Stimulated activated CD4-positive, alpha-beta T cell treated with anti-CD3 and anti-CD28 coated beads, TNF-alpha, amount 100 ng/mL, for 24 hours (primary cell): ENCODE measurements around the gene MYPN.
"Not testable (repeated sequence)": the region's sequence is repeated elsewhere in the genome, so short reads cannot be mapped to it uniquely, and the experiment has no call there.

Source experiments
- DNase-seq, 3 experiments: peaks; one replicate each; pipeline ENCODE4 v3.0.0-alpha.2; 2020; ENCODE audit warnings: low read depth in 3 of 3

MYPN gene

DNA sequence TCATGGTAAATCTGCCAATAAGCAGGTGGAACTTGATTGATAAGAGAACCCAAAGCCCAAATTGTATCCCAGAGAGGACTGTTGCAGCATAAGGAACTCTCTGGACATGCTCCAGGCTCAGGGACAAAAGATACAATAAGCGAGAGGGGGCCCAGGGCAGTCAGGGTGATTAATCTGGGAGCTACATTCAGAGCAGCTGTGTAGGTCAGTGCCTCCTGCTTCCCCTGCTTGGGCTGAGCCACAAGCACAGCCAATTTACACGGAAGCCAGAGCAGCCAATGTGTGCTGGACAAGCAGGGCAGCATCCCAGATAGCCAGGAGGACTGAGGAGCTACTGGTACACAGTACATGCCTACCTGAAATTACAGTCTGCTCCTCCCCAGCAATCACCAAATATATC, 24.2 kb downstream of the MYPN start:
- no peak for DNase-seq

DNA sequence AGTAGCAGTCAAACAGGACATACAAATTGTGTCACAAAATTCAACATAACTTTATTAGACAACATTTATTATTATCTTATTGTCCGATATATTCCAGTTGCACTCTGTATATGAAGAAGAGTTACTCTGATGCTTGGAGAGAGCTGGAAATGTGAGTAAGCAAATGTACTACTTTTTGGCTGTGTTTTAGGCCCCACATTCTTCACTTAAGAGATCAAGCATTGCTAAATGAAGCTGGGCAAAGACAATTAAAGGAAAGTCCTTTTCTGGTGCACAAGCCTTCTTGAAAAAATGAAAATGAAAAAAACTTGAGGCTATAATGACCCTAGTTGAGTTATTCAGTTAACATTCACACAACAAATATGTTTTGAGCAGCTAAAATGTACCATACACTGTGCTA, 26.1 kb downstream of the MYPN start:
- DNase-seq = no peak

DNA sequence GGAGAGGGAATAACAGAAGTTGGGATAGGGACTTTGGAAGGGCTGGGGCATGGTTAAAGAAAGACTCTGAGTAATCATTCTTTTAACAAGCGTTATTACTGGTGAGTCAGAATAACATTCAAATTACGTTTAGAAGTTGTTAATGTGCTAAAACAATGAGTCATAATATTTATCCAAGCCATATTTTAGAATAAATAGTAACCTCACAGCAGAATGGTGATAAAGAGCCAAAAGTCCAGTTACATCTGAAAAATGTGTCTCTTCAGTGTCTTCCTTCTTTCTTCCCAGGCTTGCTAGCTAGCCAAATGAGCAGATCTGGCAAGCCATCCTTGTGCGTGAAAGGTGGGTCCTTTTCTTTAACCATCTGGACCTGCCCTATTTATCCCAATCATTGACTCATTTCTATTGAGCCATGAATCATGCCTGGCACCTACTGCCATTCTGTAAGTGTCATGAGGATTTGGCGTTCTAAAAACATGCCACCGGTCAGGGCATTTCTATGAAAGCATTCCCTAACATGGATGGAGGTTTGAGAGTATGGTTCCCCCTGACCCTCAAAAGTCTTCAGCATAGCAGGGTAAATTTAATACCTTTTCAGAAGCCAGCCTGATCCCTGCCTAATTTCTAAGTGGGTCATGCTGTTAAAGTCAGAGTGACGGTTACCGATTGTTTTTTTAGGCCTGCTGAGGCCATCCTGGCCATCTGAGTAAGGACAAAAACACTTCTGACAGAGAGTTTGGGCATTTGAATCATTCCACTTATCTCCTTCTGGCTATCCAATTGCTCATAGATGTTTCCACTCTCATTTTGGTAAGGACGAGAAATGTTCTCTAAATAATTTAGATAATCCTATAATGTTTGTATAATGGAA, 26.9 kb downstream of the MYPN start:
- no peak for DNase-seq

- DNase-seq = no peak
These were observed 27.9 kb downstream of the MYPN start for GRCh38 chr10:68137171-68137570.

DNA sequence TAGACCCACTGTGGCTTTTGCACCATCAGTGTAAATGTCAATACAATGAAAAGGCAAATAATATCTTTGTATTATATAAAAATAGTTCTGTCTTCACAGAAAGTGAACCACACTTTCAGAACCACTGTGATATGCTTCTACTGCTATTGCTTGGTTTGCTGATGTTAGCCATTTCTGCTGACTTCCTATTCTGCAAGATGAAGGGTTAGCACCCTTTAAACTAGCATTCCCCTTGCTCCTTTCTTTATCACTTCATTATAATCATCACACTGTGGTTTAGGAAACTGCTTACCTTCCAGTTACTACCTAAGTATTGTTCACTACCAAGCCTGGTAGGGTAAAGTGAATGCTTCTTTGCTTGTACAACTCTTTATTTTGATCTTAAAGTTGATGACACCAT, 29.2 kb downstream of the MYPN start:
- DNase-seq = no peak

DNA sequence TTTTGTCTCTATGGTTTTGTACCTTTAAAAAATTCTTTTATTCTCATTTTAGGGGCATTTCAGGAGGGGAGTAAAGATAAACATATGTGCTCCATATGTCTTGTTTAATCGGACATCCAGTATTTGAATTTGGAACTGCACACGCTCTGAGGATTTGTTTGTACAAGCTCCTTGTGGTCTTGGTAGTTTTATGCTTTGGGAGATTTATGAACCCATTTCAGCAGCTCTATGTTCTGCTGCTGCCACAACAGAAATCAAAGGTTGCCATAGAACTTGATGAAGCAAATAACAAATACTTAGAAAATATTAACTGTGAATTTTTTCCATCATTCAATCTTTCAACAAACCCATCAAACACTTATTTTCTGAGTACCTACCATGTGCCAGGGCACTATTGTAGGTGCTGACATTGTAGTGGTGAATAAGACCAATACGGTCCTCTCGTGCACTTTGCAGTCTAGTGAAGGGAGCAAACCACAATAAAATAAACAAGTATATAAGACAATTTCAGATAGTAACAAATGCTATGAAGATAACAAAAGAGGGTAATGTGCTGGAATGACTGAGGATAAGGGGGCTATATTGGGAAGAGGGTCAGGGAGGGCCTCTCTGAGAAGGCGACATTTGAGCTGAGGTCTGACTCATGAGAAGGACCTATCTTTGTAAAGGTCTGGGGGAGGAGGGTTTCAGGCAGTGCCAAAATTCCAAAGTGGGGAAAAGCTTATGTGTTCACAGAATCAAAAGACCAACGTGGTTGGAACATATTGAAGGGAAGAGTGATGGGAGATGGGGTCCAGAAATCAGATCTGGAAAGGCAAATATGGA, 30.4 kb downstream of the MYPN start:
- DNase-seq = no peak

- no peak for DNase-seq
These were observed 33.5 kb downstream of the MYPN start for GRCh38 chr10:68142761-68143160.

- no peak for DNase-seq
These were observed 35.4 kb downstream of the MYPN start for GRCh38 chr10:68144709-68145108.

DNA sequence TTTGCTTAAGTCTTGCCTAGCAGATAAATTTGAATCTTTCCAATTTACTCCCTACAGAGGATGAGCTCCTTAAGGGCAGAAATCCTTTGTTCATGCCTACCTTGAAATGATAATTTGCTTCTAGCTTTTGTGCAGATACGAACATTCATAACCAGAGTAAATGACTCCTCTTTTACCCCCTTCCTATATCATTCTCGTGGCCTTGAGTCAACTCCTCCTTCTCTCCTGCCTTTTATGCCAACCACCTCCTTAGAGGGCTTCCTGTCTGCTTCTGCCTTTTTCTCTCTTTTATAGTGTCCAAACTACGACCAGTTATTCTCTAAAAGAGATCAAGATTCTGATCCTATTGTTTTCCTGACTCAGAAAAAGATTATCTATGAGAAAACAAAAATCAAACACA, 36.4 kb downstream of the MYPN start:
- no peak for DNase-seq

DNA sequence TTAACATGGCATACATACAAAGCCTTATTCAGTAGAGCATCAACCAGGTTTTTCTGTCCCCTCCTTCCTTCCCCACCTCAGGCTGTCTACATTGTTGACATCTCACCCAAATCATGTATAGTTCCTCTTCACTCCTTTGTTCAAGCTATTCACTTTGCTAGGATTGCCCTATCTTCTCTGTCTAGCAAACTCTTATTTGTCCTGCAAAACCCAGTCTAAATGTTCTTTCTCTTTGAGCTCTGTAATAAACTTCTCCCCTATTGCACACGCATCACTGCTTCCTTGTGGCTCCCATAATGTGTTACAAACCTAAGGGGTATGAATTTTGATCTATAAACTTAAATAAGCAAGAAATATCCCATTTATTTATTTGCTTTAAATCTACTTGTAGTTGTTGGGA, 36.8 kb downstream of the MYPN start:
- no peak for DNase-seq

- DNase-seq = no peak
These were observed 42.2 kb downstream of the MYPN start for GRCh38 chr10:68151453-68151852.

- DNase-seq = no peak
These were observed 44.4 kb downstream of the MYPN start for GRCh38 chr10:68153473-68154210.

- no peak for DNase-seq
These were observed 44.9 kb downstream of the MYPN start for GRCh38 chr10:68154211-68154497.

GRCh38 chr10:68155615-68156210, 46.4 kb downstream of the MYPN start:
- no peak for DNase-seq

DNA sequence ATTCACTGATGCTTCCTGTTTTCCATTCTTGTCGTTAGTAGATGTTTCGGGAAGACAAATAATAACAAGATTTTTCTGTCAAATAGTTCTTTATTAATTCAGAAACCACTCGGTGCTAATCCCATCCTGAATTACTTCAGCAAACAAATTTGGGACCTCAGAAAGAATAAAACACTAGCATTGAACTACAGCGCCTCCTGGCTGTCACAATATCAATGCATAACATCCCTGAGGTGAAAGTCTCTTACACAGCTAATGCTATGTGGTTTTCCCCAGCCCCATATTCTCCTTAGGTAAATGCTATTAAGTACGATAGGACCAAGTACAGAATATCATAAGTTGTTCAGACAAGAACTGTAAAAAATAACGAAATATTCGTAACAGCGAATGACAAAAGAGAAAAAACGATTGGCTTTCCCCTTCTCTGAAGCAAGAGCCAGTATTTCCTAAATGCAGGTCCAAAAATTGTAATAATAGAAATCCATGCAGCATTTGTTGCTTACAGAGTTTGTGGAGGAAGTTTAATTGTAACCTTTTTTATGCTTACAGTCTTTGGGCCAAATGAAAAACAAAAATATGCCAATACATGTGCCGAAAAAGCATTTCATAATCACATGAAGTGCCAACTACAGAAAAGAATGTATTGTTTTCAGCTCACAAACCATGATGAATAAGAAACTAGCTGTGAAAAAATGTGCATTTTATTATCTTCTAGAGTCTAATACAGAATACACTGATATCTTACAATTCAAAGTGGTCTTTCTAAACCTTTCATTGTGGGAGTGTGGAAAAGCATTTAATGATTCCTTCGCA, 47.3 kb downstream of the MYPN start:
- DNase-seq = peak; percentile 25 to 36 (median 33)

- DNase-seq = not testable (repeated sequence)
These were observed 48.2 kb downstream of the MYPN start for GRCh38 chr10:68157522-68157921.

GRCh38 chr10:68158031-68158430, 48.7 kb downstream of the MYPN start:
- DNase-seq = no peak

- no peak for DNase-seq
These were observed 54.4 kb downstream of the MYPN start for GRCh38 chr10:68163735-68164134.

DNA sequence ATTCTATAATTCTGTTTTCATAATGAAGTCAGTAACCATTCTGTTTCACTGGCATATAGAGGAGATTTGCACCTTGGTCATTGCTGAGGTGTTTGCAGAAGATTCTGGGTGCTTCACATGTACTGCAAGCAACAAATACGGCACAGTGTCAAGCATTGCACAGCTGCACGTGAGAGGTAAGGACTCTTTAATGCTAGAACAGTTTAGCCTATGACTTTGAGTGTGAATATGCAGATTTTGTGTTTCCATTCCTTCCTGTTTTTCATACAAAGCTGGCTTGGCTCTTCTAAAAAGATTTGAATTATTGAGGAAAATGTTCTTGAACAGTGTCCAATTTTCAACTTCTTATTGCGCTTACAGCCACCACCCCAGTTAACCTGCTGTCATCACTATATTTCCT, 56.4 kb downstream of the MYPN start:
- DNase-seq = no peak

DNA sequence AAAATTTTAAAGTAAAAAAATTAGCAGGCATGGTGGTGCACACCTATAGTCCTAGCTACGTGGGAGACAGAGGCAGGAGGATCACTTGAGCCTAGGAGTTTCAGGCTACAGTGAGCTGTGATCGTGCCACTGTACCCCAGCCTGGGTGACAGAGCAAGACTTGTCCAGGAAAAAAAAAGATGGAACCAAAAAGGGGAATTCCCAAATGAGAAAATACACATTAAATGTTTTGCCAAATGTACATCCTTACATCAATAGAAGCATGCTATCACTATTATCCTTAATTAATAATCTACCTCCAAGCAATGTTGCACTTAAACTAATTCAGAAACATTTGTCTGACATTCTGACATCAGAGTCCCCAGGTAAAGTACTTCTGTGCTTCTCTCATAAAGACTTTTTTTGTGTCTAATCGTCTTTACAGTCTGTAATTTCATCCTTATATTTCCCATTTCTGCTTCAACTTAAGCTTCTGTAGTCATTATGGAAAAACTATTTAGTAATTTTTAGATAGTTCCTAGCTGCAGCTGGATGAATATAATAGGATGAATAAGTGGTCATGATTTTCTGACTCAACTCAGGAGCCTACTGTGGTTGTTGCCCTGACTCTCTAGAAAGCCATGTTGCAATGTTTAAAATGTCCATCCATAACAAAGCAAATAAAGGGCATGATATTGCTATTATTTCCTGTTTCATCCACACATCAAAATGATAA, 57.7 kb downstream of the MYPN start:
- DNase-seq = no peak
